A549 (cell line): ENCODE measurements around the gene LOC101059915.

Experiments
- ATAC-seq, 2 experiments: fragments of 200-7000 bp in 1 of 2; fragments of >200 bp in 1 of 2; cut with Nextera tagmentation in 1 of 2; cut with Tn5 transposase in 1 of 2; 3 replicates each; pipeline versions ENCODE4 v1.8.0 to v1.9.1; 2018 to 2020; ENCODE audit warnings: mild to moderate bottlenecking in 1 of 2, moderate library complexity in 1 of 2
- CTCF ChIA-PET: fragments of 300-600 bp; sonication (Branson Sonifier 250); formaldehyde crosslinking; extraction: SDS; loops from one replicate; lab custom pipeline; 2021; ENCODE audit warnings: antibody characterized with exemption, inconsistent platforms; lab: Yijun Ruan, JAX
- POLR2A ChIA-PET: fragments of 350-600 bp; formaldehyde crosslinking; extraction: SDS; loops from one replicate; lab custom pipeline; 2021; ENCODE audit warnings: antibody characterized with exemption, inconsistent platforms; lab: Yijun Ruan, JAX
- DNase-seq, 2 experiments: peaks; one replicate each; pipeline versions ENCODE4 v3.0.0 to v3.0.0-alpha.2; 2011 to 2016; ENCODE audit warnings: low read depth in 1 of 2, low spot score in 1 of 2
- FAIRE-seq: peaks from 2 replicates; lab custom pipeline; 2011; peaks lifted over from hg19 to GRCh38; lab: Jason Lieb, UNC
- H3K27ac ChIP-seq, 2 experiments: fragments of >200 bp; sonication (Bioruptor Twin); formaldehyde crosslinking; 3 replicates each; pipeline ENCODE4 v1.5.1; 2016 to 2017
- H3K4me1 ChIP-seq: fragments of >200 bp; sonication (Bioruptor Twin); formaldehyde crosslinking; 3 replicates; pipeline ENCODE4 v1.6.1; 2016
- H3K4me2 ChIP-seq: fragments of >200 bp; sonication (Bioruptor Twin); formaldehyde crosslinking; 3 replicates; pipeline ENCODE4 v1.6.1; 2016
- H3K4me3 ChIP-seq: fragments of >200 bp; sonication (Bioruptor Twin); formaldehyde crosslinking; 3 replicates; pipeline ENCODE4 v1.5.1; 2016
- H3K9me3 ChIP-seq: fragments of >200 bp; sonication (Bioruptor Twin); formaldehyde crosslinking; 3 replicates; pipeline ENCODE4 v1.6.1; 2016
- BHLHE40 ChIP-seq: IDR thresholded peaks from 2 replicates; pipeline ENCODE4 v1.6.1; 2012; ENCODE audit warnings: low read depth, low read length, inconsistent platforms
- CBX2 ChIP-seq: fragments of 200-600 bp; sonication (generic); IDR thresholded peaks from 2 replicates; pipeline ENCODE4 v1.6.1; 2016; ENCODE audit warnings: low read depth, mild to moderate bottlenecking, borderline replicate concordance
- CEBPB ChIP-seq, 2 experiments: fragments of >200 bp in 1 of 2; sonication (Bioruptor Twin) in 1 of 2; formaldehyde crosslinking in 1 of 2; IDR thresholded peaks; 2 replicates each; pipeline ENCODE4 v1.6.1; 2012 to 2016
- EHF ChIP-seq: fragments of 250-450 bp; sonication (Bioruptor Pico); IDR thresholded peaks from 2 replicates; pipeline ENCODE4 v1.5.0; 2020; ENCODE audit warnings: mild to moderate bottlenecking
- EHMT2 ChIP-seq: fragments of 200-600 bp; sonication (generic); IDR thresholded peaks from 2 replicates; pipeline ENCODE4 v1.6.1; 2016; ENCODE audit warnings: antibody characterized with exemption, low read depth, mild to moderate bottlenecking, moderate library complexity
- EP300 ChIP-seq, 2 experiments: fragments of >200 bp; sonication (Bioruptor Twin); formaldehyde crosslinking; IDR thresholded peaks; 2 replicates in 1 of 2; 3 replicates in 1 of 2; pipeline ENCODE4 v1.6.1; 2016 to 2017
- ESRRA ChIP-seq: fragments of 150-350 bp; IDR thresholded peaks from 2 replicates; pipeline ENCODE4 v1.6.1; 2014; ENCODE audit warnings: mild to moderate bottlenecking, low read length, borderline replicate concordance
- HOXB5 ChIP-seq: fragments of 250-450 bp; sonication (Bioruptor Pico); IDR thresholded peaks from 2 replicates; pipeline ENCODE4 v1.5.0; 2020; ENCODE audit warnings: mild to moderate bottlenecking, moderate library complexity
- JUN ChIP-seq, 2 experiments: fragments of >200 bp; sonication (Bioruptor Twin); formaldehyde crosslinking; IDR thresholded peaks; 2 replicates in 1 of 2; 3 replicates in 1 of 2; pipeline ENCODE4 v1.6.1; 2016 to 2017
- JUNB ChIP-seq: fragments of >200 bp; sonication (Bioruptor Twin); formaldehyde crosslinking; IDR thresholded peaks from 2 replicates; pipeline ENCODE4 v1.6.1; 2016
- MAZ ChIP-seq: fragments of 150-350 bp; IDR thresholded peaks from 2 replicates; pipeline ENCODE4 v1.6.1; 2014; ENCODE audit warnings: antibody characterized with exemption, low read depth, low read length, borderline replicate concordance
- MYC ChIP-seq: IDR thresholded peaks from 2 replicates; pipeline ENCODE4 v1.6.1; 2012; ENCODE audit warnings: mild to moderate bottlenecking, inconsistent platforms, low read length, improper control_type of control experiment, borderline replicate concordance
- NR3C1 ChIP-seq: fragments of >200 bp; sonication (Bioruptor Twin); formaldehyde crosslinking; IDR thresholded peaks from 3 replicates; pipeline ENCODE4 v1.6.1; 2017
- RARB ChIP-seq: fragments of 250-450 bp; sonication (Bioruptor Pico); IDR thresholded peaks from 2 replicates; pipeline ENCODE4 v1.8.0; 2021; ENCODE audit warnings: mild to moderate bottlenecking, moderate library complexity
- RCOR1 ChIP-seq: fragments of 150-350 bp; IDR thresholded peaks from 2 replicates; pipeline ENCODE4 v1.6.1; 2014; ENCODE audit warnings: antibody characterized with exemption, low read length, low read depth
- RFX5 ChIP-seq: fragments of 450-650 bp; IDR thresholded peaks from 2 replicates; pipeline ENCODE4 v1.7.1; 2014; ENCODE audit warnings: antibody characterized with exemption, mild to moderate bottlenecking, moderate library complexity
- SREBF2 ChIP-seq: fragments of 450-650 bp; IDR thresholded peaks from 2 replicates; pipeline ENCODE4 v1.6.1; 2014; ENCODE audit warnings: mild to moderate bottlenecking, moderate library complexity
- TFCP2L1 ChIP-seq: fragments of 250-450 bp; sonication (Bioruptor Pico); IDR thresholded peaks from 2 replicates; pipeline ENCODE4 v1.5.0; 2021; ENCODE audit warnings: mild to moderate bottlenecking
- WGBS: methylation state at CpG from one replicate; pipeline ENCODE4 v1.1.6; 2017; ENCODE audit errors: missing lambda C conversion rate; 5-methylcytosine and 5-hydroxymethylcytosine counted together
- TF ChIP-seq, protein P1 (sequence below): fragments of 450-650 bp; IDR thresholded peaks from 2 replicates; pipeline ENCODE4 v1.6.1; 2014; ENCODE audit warnings: antibody characterized with exemption
- TF ChIP-seq, protein P2 (sequence below): fragments of >200 bp; sonication (Bioruptor Twin); formaldehyde crosslinking; IDR thresholded peaks from 2 replicates; pipeline ENCODE4 v1.6.1; 2016
- TF ChIP-seq, protein P3 (sequence below): fragments of 250-450 bp; sonication (Bioruptor Pico); IDR thresholded peaks from 2 replicates; pipeline ENCODE4 v1.5.0; 2021; ENCODE audit warnings: mild to moderate bottlenecking, moderate library complexity, borderline replicate concordance

LOC101059915 gene

DNA sequence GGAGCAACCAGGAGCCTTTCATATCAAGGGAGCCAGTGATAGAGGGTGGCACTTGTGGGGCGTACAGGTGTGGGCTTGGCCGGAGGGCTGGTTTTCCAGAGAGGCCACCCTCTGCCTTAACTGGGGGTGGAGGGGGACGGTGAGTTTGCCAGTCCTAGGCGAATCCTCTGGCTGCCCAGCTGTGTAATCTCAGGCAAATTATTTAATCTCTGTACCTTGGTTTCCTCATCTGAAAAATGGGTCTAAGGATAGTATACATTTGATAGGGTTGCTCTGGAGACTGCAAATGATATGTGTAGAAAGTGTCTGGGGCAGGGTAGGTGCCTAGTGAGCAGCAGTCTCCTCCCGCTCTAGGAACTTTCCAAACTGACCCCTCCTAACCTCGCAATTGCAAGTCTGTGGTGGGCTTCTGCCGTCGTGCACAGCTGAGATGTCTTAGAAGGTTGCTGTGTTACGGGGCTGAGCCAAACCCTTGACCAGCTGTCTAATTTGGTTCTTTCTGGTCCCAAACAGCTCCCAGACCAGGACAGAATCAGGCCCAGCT is 45.2 kb upstream of the LOC101059915 start:
- no peak for DNase-seq
- Histone ChIP-seq H3K27ac (no peak overlapping the region), H3K4me2 (no peak overlapping the region), H3K4me1 (no peaks in the 10 kb centered on the region), H3K4me3 (no peak overlapping the region), H3K9me3 (no peaks in the 10 kb centered on the region)
- TF ChIP-seq RFX5 (no peak), ESRRA (no peak), EP300 (IDR thresholded peaks at IDR 0.05) (no peak), TFCP2L1 (CRISPR knock-in tag) (no peak), EHF (CRISPR knock-in tag) (no peak), MYC (no peak), EHMT2 (no peak), JUN (IDR thresholded peaks at IDR 0.05) (no peak), RARB (CRISPR knock-in tag) (no peak), NR3C1 (no peak)
- TF ChIP-seq, protein P1, sequence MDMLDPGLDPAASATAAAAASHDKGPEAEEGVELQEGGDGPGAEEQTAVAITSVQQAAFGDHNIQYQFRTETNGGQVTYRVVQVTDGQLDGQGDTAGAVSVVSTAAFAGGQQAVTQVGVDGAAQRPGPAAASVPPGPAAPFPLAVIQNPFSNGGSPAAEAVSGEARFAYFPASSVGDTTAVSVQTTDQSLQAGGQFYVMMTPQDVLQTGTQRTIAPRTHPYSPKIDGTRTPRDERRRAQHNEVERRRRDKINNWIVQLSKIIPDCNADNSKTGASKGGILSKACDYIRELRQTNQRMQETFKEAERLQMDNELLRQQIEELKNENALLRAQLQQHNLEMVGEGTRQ: no peak
- TF ChIP-seq, protein P2, sequence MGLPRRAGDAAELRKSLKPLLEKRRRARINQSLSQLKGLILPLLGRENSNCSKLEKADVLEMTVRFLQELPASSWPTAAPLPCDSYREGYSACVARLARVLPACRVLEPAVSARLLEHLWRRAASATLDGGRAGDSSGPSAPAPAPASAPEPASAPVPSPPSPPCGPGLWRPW: no peak
- POLR2A ChIA-PET: no interaction called here
- ATAC-seq: no peak; a peak in 1 of 6 replicates
- WGBS: 93% methylated on average over 6 of the region's 9 CpGs
- CTCF ChIA-PET: interaction anchor here (1.4 kb wide), 1 partner anchor 28 kb away, joined by 3 read pairs; no protein-coding TSS in a partner anchor
- FAIRE-seq: no peak

DNA sequence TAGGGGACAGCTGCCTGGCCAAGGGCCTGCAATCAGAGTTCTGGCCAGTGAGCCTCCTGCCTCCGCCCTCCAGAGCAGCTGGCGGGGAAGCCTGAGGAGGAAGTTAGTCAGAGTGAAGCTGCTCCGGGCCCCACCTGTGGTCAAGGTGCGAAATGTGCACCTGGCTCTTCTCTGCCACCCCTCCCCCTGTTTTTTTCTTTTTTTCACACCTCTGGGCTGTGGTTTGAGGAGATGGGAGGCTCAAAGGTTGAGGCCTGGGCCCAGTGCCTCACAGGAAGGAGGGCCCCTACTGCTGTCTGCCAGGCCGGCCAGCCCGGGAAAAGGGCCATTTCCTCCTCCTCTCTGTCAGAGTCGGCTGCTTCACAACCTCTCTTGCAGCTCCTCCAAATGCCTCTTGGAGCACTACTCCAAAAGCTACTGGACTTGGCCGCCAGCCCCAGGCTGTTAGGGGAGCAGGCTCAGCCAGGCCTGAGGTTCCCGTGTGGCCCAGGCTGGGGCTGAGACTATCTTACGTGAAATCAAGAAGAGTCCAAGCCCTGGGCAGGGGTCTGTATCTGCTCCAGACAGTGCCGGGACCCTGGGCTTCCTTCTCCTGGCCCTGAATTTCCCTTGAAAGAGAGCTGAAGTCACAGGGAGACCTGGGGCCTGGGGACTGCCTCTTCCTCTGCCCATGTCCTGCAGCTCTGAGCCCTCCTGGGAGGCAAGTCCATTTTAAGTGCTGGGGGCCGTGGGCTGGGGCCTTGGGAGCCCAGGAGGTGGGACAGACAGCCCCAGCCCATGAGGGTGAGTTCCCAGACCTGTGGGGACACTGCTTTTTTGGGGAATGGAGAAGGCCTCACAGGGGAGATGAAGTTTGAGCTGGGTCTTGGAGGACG is 44.5 kb upstream of the LOC101059915 start:
- 79% methylated on average over 8 of the region's 13 CpGs for WGBS
- TF ChIP-seq JUNB (no peak), RCOR1 (no peak), SREBF2 (no peak), HOXB5 (CRISPR knock-in tag) (no peak), CBX2 (no peak), NR3C1 (no peak), MAZ (no peak), BHLHE40 (no peak), CEBPB (IDR thresholded peaks at IDR 0.05) (no peak)
- TF ChIP-seq, protein P3, sequence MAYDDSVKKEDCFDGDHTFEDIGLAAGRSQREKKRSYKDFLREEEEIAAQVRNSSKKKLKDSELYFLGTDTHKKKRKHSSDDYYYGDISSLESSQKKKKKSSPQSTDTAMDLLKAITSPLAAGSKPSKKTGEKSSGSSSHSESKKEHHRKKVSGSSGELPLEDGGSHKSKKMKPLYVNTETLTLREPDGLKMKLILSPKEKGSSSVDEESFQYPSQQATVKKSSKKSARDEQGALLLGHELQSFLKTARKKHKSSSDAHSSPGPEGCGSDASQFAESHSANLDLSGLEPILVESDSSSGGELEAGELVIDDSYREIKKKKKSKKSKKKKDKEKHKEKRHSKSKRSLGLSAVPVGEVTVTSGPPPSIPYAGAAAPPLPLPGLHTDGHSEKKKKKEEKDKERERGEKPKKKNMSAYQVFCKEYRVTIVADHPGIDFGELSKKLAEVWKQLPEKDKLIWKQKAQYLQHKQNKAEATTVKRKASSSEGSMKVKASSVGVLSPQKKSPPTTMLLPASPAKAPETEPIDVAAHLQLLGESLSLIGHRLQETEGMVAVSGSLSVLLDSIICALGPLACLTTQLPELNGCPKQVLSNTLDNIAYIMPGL (CRISPR knock-in tag): no peak
- TF ChIP-seq, protein P1: no peak
- no peak for FAIRE-seq
- no peaks in the 10 kb centered on the region for H3K9me3 ChIP-seq
- H3K4me1 ChIP-seq: no peaks in the 10 kb centered on the region
- ChIA-PET POLR2A (no interaction called here), CTCF (interaction anchor here (0.8 to 1.4 kb wide), 2 partner anchors 12 to 27 kb away, joined by 3 read pairs; no protein-coding TSS in a partner anchor)
- no peak overlapping the region for H3K4me2 ChIP-seq
- DNase-seq: peak; percentile 8 to 20
- no peak overlapping the region for H3K4me3 ChIP-seq
- H3K27ac ChIP-seq: no peak overlapping the region
- peak; percentile 82 to 88 for ATAC-seq
